KBM-7 (cell line): ENCODE results near the gene PTP4A2.
A peak's percentile ranks its signal among the peaks of the same experiment; 100 is the strongest.

ENCODE experiments used
- DNase-seq: peaks from one replicate; pipeline ENCODE4 v3.0.0-alpha.2; 2015
- in situ Hi-C: fragments of 300-500 bp; cut with MboI; formaldehyde crosslinking; loops from 2 replicates; pipeline ENCODE4 v1.14.3; 2020; ENCODE audit warnings: low sequenced_read_pairs, low pct_unique_long_range_greater_than_20kb, mixed read lengths

PTP4A2 gene

GRCh38 chr1:31938184-31938975 is at the start of gene PTP4A2:
PTP4A2 (minus strand) TSS chr1:31938368; CDS start chr1:31919065, 19,303 bp downstream.
- in situ Hi-C loops, result no loop called here

GRCh38 chr1:31987135-31987619 is 49.0 kb upstream of the PTP4A2 start:
- in situ Hi-C loops, result no loop called here
- peak; percentile 30 for DNase-seq

More at GRCh38 chr1:31938184-31938975, at the start of gene PTP4A2:
- DNase-seq, result peak; percentile 93

GRCh38 chr1:31985430-31985829 is 47.3 kb upstream of the PTP4A2 start:
- DNase-seq, result no peak
- in situ Hi-C loops, result no loop called here

- in situ Hi-C loops, result no loop called here
Measured at GRCh38 chr1:31984419-31985347, 46.5 kb upstream of the PTP4A2 start.

GRCh38 chr1:31981972-31982371 is 43.8 kb upstream of the PTP4A2 start:
- peak; percentile 63 for DNase-seq
- in situ Hi-C loops, result no loop called here

More at GRCh38 chr1:31984419-31985347, 46.5 kb upstream of the PTP4A2 start:
- DNase-seq, result no peak

- in situ Hi-C loops, result no loop called here
Measured at GRCh38 chr1:31981456-31981839, 43.3 kb upstream of the PTP4A2 start.

GRCh38 chr1:31980835-31981455 is 42.8 kb upstream of the PTP4A2 start:
- in situ Hi-C loops, result no loop called here
- DNase-seq, result no peak

More at GRCh38 chr1:31981456-31981839, 43.3 kb upstream of the PTP4A2 start:
- DNase-seq, result no peak

- in situ Hi-C loops, result no loop called here
- no peak for DNase-seq
Measured at GRCh38 chr1:31978843-31979400, 40.8 kb upstream of the PTP4A2 start.

GRCh38 chr1:31977385-31978131 is 39.4 kb upstream of the PTP4A2 start:
- in situ Hi-C loops, result no loop called here
- DNase-seq, result peak; percentile 55

GRCh38 chr1:31976401-31976800 is 38.2 kb upstream of the PTP4A2 start:
- in situ Hi-C loops, result no loop called here
- DNase-seq, result no peak

- in situ Hi-C loops, result no loop called here
- no peak for DNase-seq
Measured at GRCh38 chr1:31970873-31971272, 32.7 kb upstream of the PTP4A2 start.

- in situ Hi-C loops, result no loop called here
- no peak for DNase-seq
Measured at GRCh38 chr1:31961536-31961935, 23.4 kb upstream of the PTP4A2 start.

GRCh38 chr1:31959521-31960340 is 21.6 kb upstream of the PTP4A2 start:
- in situ Hi-C loops, result no loop called here

GRCh38 chr1:31957701-31958674 is 19.8 kb upstream of the PTP4A2 start:
- DNase-seq, result peak; percentile 96
- in situ Hi-C loops, result no loop called here

More at GRCh38 chr1:31959521-31960340, 21.6 kb upstream of the PTP4A2 start:
- no peak for DNase-seq

GRCh38 chr1:31955917-31956736 is 18.0 kb upstream of the PTP4A2 start:
- in situ Hi-C loops, result no loop called here
- peak; percentile 90 for DNase-seq
